K562 (cell line): Measurements from ENCODE around the gene PGLYRP4. TPM values are rescaled to one million over a fixed set of nuclear protein-coding genes. Genes with fewer than 3 reads are reported as not detected.

ENCODE experiments used
- ZNF398 ChIP-seq: fragments of 250-450 bp; sonication (Bioruptor Pico); IDR thresholded peaks from 2 replicates; pipeline ENCODE4 v1.8.0; 2021; ENCODE audit warnings: moderate library complexity, mild to moderate bottlenecking, inconsistent platforms
- ZNF407 ChIP-seq: fragments of 450-650 bp; IDR thresholded peaks from 2 replicates; pipeline ENCODE4 v1.6.1; 2016; ENCODE audit warnings: low read depth
- polyA plus RNA-seq, 8 experiments: library from polyadenylated mRNA; depleted of rRNA in 4 of 8; stranded (reverse) in 5 of 8; unstranded in 3 of 8; fragments of >200 nt; fragmentation: Nextera tagmentation in 2 of 8; fragmentation: Illumina TruSeq in 1 of 8; extraction: Ambion mirVana in 2 of 8; extraction: Trizol in 1 of 8; gene quantifications; 2 replicates each; pipeline versions ENCODE4 v1.2.1 to v1.2.3, GENCODE V29; 2011 to 2014; ENCODE audit warnings: inconsistent platforms in 1 of 8, missing spikeins in 1 of 8
- total RNA-seq, 7 experiments: library from RNA; depleted of rRNA in 6 of 7; stranded (reverse); fragments of >200 nt in 6 of 7; fragmentation: Illumina TruSeq in 2 of 7; extraction: Trizol in 2 of 7; gene quantifications; 2 replicates each; pipeline versions ENCODE4 v1.2.1 to v1.2.3, GENCODE V29; 2011 to 2021; ENCODE audit warnings: low replicate concordance in 1 of 7

The PGLYRP4 gene
- total and polyA plus RNA-seq, 9 of the 15 experiments (the other 6 are each of a cell fraction or from before 2014, with no cell fraction given) = 0.06 to 0.13 (median 0.11) TPM; not detected in 6

- TF ChIP-seq ZNF407 (no peak), ZNF398 (CRISPR knock-in tag) (no peak)
These were observed 6.9 kb upstream of the PGLYRP4 start (continued) for GRCh38 chr1:153355445-153356071.
